ENCODE results near the gene NDUFS3. TPM values are rescaled to one million over a fixed set of nuclear protein-coding genes. Genes with fewer than 3 reads are reported as not detected.

The NDUFS3 gene
- total RNA-seq, 1 donor from 2014 or later, result 69.4 TPM

DNA sequence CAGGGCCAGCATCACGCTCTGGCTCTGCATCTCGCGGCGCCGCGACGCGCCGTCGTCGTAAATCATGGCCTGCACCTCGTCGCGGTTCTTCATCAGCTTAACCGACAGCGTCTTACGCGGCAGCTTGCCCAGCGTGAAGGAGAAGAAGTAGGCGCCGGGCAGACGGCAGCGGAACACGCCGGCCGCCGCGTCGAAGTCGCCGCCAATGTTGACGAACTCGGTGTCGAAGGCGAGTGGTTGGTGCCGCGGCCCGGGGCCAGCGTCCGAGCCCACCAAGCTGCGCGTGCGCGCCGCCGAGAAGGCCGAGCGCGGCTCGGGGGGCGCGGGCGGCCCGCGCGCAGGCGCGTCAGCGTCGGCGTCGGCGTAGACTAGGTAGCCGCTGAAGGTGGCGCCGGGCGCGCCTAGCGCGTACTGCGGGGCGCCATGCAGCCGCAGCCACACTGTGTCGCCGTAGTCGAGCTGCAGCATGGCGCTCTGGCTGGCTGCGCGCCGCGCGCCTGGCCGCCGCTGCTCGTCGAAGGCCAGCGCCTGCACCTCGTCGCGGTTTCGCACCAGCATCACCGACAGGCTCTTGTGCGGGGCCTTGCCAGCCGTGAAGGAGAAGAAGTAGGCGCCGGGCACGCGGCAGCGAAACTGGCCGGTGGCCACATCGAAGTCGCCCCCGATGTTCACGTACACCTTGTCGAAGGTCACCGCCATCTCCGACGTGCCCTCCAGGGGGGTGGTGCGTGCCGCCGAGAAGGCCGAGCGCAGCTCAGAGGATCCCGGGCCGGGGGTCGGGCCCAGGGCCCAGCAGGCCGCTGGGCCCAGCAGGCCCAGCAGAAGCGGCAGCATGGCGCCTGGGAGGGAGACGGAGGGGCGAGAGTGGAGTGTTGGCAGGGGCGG lies 11.3 kb downstream of the NDUFS3 start:
- DNase-seq (ENCODE audit: low read depth in 2 of 2), result peak in 1 of 2 donors; percentile 21

DNA sequence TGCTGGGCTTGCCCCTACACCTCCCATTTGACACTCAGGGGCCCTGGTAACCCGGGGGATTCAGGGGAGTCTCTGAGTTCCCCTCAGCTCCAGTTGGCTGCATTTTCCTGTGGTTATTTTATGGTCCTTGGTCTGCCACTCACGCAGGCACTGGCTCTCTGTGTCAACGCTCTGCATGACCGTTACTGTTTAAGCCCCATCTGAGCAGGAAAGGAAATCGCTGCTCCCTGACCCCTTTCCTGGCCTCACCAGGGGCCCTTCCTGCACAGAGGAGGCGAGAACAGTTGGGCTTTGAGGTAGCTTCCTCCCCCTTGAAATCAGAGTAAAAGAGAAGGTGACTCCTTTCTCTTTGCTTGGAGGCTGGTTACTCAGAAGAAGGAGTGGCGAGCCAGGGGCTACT lies 12.9 kb downstream of the NDUFS3 start:
- DNase-seq (ENCODE audit: low read depth in 2 of 2), result peak; percentile 60 to 71

DNA sequence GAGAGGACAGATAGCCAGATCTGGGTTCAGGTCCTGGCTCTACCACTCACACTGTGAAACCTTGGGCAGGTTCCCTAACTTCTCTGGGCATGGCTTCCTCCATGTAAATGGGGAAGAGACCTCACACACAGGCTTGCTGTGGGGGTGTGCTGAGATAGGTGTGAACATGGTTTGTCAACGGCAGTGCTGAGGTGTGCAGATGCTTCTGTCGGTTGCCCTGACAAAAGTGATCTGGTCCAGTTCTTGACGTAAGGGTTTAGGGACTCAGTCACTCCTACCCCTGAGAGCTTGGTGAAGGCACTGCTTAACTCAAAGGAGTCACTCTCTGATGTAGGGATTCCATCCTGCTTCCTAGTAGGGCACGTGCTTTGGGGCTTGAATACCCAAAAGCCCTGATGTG lies 13.4 kb downstream of the NDUFS3 start:
- no peak for DNase-seq (ENCODE audit: low read depth in 2 of 2)

DNA sequence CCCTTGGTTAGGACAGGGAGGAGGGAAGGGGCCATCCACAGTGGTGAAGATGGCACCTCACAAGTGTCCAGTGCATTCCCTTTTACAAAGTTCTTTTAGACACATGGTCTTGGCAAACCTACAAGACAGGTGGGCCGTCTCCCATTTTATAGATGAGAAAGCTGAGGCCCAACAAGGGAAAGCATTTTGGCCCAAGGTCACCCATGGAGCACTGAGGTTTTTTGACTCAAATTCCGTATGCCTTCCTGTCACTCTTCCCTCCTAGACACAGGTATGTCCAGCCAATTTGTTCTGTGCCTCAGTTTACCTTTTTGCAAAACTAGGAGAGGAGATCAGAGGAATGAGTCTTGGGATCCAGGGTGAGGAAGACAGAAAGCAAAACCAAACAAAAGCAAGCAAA lies 14.1 kb downstream of the NDUFS3 start:
- no peak for DNase-seq (ENCODE audit: low read depth in 2 of 2)

GRCh38 chr11:47593492-47593933 lies 14.6 kb downstream of the NDUFS3 start:
- DNase-seq (ENCODE audit: low read depth in 2 of 2), result no peak

DNA sequence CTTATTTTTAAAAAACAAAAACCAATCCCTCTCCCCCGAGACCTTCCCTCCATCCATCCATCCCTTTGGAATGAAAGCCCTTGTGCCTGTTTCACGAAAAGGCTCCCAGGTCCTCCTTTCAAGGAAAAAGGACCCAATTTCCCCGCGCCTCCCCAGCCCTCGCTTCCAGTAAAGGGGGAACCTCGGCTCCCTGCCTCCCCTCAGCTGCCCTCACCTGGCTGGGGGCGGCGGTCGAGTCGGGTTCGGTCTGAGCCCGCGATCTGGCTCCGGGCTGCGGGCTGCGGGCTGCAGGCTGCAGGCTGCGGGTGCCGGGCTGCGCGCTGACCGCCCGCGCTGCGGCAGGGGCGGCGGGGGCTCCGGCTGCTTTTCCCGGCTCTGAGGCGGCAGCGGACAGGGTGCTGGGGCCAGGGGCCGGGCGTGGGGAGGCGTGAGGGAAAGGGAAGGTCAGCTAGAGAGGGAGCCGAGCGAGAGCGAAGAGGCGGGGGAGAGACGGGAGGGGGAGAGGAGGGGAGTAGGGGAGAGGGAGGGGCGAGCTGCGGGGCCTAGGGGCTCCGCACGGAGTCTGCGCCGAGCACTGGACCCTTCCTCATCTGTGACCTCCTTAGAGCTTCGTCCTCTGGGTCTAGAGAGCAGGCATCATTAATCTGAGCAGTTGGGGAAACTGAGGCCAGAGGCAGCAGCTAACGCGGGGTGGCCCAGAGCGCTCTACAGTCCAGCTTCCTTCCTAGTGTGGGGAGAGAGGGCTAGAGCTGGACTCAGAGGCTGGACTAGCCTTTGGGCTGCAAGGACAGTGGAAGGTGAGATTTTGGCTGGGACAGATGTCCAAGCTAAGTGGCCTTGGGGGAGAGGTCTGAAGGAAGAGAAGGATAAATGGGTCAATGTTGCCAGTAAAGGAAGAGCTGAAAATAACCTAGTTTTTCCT lies 15.3 kb downstream of the NDUFS3 start, which contains the start of gene C1QTNF4:
Gene C1QTNF4 (minus strand): TSS at position 478 of the 922 bp plus-strand sequence. CDS start 3,601 bp downstream, outside the sequence.
- no peak for DNase-seq (ENCODE audit: low read depth in 2 of 2)

- no peak for DNase-seq (ENCODE audit: low read depth in 2 of 2)
Observed at GRCh38 chr11:47595029-47595428, 16.2 kb downstream of the NDUFS3 start.

DNA sequence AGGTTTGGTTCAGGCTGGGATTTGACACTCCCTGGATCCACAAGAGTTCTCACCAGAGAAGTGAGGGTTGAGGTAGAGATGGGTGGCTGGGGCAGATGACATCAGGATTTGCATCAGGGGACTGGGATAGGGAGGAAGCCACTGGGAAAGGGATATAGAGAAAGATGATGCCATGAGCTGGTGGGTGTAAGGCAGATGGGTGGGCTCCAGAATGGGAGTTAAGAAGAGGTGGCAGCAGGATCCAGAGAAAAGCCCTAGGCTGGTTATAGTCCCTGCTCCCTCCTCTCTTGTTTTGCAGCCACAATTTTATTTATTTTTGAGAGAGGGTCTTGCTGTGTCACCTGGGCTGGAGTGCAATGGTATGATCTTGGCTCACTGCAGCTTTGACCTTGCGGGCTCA lies 17.1 kb downstream of the NDUFS3 start:
- no peak for DNase-seq (ENCODE audit: low read depth in 2 of 2)

- DNase-seq (ENCODE audit: low read depth in 2 of 2), result no peak
Observed at GRCh38 chr11:47599902-47600301, 21.0 kb downstream of the NDUFS3 start.

DNA sequence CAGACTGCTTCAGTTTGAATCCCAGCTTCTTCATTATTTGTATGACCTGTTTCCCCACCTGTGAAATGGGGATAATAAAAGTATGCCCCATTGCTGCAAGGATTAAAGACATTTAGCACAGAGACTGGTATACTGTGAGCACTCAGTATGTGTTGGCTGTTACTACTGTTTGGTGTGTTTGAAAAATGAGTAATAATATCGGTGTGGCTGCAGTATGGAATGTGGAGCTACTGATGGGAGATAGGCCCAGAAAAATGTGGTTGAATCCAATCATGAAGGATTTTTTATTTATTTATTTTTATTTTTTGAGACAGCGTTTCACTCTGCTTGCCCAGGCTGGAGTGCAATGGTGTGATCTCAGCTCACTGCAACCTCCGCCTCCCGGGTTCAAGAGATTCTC lies 24.4 kb downstream of the NDUFS3 start:
- no peak for DNase-seq (ENCODE audit: low read depth in 2 of 2)

- no peak for DNase-seq (ENCODE audit: low read depth in 2 of 2)
Observed at GRCh38 chr11:47605921-47606320, 27.0 kb downstream of the NDUFS3 start.

GRCh38 chr11:47606731-47607130 lies 27.9 kb downstream of the NDUFS3 start:
- no peak for DNase-seq (ENCODE audit: low read depth in 2 of 2)

DNA sequence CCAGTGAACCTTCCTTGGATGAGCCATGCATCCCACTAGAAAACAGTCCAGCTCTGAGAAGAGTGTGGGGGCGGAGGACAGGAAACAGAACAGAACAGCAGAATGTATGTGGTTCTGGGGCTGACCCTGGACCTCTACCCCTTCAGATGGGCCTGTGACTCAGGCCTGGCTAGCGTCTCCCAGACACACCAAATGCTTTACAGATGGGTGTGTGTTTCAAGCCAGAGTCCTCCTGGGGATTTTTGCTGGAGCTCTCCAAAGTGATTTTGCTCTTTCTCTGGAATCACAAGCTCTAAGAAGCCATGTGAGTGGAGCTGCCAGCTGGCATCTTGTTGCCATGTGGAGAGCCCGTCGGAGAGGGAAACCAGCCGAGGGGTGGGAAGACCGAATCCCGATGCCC lies 28.5 kb downstream of the NDUFS3 start:
- peak in 1 of 2 donors; percentile 43 for DNase-seq (ENCODE audit: low read depth in 2 of 2)

- no peak for DNase-seq (ENCODE audit: low read depth in 2 of 2)
Observed at GRCh38 chr11:47609675-47610074, 30.8 kb downstream of the NDUFS3 start.

DNA sequence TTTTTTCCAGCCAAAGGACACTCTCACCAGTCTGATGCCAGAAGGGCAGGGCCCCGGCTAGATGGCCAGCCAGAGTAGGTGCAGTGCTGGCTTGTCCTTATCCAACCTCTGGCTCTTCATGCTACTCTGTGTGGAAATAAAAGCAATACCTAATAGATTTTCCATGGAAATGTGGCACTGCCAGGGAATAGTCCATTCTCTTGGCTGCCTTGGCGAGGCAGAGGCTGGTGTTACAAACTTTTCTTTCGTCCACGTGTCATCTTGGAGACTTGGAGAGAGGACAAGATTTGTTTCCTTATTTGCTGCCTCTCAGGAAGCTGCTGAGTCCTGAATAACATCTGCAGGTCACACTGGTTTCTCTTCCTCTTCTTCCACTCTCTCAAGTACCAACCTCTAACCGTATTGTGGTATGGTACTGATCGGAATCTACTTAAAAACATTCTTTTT lies 32.5 kb downstream of the NDUFS3 start:
- no peak for DNase-seq (ENCODE audit: low read depth in 2 of 2)

- DNase-seq (ENCODE audit: low read depth in 2 of 2), result no peak
Observed at GRCh38 chr11:47615249-47615648, 36.4 kb downstream of the NDUFS3 start.

GRCh38 chr11:47616726-47617416 lies 38.0 kb downstream of the NDUFS3 start:
- DNase-seq (ENCODE audit: low read depth in 2 of 2), result peak; percentile 74 to 80

DNA sequence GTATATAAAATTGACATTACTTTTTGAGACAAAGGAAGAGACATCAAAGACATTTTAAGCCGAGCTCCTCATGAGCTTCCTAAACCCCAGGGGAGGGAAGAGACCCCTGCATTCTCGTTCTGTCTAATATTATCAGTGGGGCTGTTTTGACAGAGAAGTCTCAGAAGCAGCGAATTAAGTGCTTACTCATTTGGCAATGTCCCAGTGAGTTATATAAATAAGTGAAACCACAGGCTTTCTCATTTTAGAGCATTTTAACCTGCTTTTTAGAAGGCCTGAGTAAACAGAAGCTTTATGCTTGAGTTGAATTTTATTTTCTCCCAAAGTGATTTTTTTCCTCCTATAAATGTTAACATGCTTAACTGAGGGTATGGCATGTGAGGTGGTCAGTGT lies 38.5 kb downstream of the NDUFS3 start:
- peak in 1 of 2 donors; percentile 40 for DNase-seq (ENCODE audit: low read depth in 2 of 2)

DNA sequence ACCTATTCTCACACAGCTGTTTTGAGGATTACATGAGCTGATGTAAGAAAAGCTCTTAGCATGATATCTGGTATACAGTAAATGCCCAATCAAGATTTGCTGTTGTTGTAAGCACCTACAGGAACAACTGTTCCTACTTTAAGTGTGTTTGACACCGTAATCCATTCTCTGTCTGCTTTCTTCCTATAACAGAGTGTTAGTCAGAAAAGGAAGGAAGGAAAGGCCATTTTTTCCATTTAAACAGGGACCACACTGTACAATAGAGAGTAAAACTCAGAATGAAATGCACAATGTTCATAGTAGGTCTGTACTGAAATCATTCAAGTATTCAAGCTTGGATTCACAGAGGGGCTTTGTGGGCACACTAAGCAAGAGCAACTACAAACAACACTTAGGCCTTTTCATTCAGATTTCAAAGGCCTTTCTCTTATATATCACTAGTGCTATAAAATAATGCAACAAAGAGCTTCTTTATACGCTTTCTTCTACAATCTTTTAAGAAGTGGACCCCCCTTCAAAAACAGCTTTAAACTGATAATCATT lies 42.0 kb downstream of the NDUFS3 start:
- DNase-seq (ENCODE audit: low read depth in 2 of 2), result peak; percentile 31 to 61

DNA sequence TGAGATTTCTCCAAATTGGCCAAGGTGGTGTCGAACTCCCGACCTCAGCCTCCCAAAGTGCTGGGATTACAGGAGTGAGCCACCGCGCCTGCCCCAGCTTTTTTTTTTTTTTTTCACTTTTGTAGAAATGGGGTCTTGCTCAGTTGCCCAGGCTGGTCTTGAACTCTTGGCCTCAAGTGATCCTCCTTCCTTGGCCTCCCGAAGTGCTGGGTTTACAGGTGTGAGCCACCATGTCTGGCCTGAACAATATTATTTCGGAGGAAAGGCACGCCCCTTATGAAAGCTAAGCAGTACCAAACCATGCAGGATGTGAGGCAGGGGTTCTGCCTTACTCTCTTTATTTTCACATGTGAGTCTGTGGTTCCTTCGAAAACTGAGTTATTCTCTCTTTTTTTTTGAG lies 47.4 kb downstream of the NDUFS3 start:
- no peak for DNase-seq (ENCODE audit: low read depth in 2 of 2)

- no peak for DNase-seq (ENCODE audit: low read depth in 2 of 2)
Observed at GRCh38 chr11:47628026-47628425, 49.2 kb downstream of the NDUFS3 start.

Data from lung microvascular endothelial cell (primary cell).